Astrocyte (in vitro differentiated cells and primary cell): Measurements from ENCODE around the gene BANP.
"Not testable (repeated sequence)": the region's sequence is repeated elsewhere in the genome, so short reads cannot be mapped to it uniquely, and the experiment has no call there.

Source experiments
- CTCF ChIP-seq: IDR thresholded peaks from 2 replicates; pipeline ENCODE4 v1.5.1; 2011; ENCODE audit warnings: low read depth, mild to moderate bottlenecking, inconsistent platforms, low read length, moderate library complexity; ENCODE audit not compliant: insufficient read depth
- EZH2 ChIP-seq: IDR thresholded peaks from 2 replicates; pipeline ENCODE4 v1.6.1; 2012; ENCODE audit warnings: mild to moderate bottlenecking, low read length, inconsistent platforms; ENCODE audit not compliant: insufficient read depth

DNA sequence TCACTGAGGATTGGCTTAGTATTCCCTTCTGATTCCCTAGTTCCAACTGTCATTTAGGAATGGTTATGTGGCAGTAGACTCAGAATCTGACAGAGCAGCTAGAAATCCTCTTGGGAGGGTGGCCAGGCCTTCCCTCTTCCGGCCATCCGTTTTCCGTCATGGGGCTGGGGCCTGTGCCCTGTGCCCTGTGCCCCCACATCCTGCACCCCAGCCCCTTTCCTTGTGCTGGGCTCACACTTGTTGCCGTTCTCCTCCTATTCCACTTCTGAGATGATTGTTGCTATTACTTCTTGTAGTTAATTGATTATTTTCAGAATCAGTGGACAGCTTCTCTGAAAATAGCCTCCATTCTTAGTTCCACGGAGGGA is 89.6 kb downstream of the BANP start:
- not testable (repeated sequence) for TF ChIP-seq CTCF, EZH2
